ENCODE data around the gene DNAH8.

DNA sequence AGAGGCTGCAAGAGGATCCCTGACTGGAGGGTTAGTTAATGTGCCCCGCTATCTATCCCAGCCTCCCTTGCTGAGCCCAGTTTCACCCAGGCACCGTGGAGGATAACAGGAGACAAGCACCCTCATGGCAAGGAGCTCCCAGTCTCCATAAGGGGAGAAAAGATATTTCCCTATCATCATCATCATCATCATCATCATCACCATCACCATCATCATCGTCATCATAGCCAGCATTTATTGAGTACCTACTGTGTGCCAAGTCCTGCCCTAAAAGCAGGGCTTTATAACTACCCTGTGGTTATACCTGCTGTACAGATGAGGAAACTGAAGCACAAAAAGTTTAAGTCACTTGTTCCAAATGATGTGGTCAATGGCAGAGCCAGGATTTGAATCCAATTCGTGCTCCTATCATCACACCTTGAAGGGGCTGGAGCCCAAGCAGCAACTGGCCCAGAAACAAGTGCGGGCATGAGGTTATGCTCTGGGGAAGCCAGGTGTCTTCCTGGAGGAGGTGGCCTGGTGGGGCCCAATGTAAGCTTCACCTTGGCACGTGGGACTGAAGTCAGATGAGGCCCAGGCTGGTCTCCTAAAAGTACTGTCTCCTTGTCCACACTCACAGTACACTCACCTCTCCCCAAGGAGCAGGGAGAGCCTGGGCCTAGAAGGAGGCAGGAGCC, 343.5 kb downstream of the DNAH8 start:
- TF ChIP-seq CTCF (conservative IDR thresholded peaks at IDR 0.05; ENCODE audit: low read depth, low read length) (no peak), EZH2 (IDR thresholded peaks at IDR 0.05; ENCODE audit: low read length, unreplicated experiment) (no peak)
